Stromal cell of bone marrow (primary cell): ENCODE data around the gene RHBDF1.
"Not testable (repeated sequence)": the region's sequence is repeated elsewhere in the genome, so short reads cannot be mapped to it uniquely, and the experiment has no call there.

Experiments used
- DNase-seq: peaks from one replicate; pipeline ENCODE4 v3.0.0-alpha.2; 2012; ENCODE audit warnings: low read depth

The RHBDF1 gene

DNA sequence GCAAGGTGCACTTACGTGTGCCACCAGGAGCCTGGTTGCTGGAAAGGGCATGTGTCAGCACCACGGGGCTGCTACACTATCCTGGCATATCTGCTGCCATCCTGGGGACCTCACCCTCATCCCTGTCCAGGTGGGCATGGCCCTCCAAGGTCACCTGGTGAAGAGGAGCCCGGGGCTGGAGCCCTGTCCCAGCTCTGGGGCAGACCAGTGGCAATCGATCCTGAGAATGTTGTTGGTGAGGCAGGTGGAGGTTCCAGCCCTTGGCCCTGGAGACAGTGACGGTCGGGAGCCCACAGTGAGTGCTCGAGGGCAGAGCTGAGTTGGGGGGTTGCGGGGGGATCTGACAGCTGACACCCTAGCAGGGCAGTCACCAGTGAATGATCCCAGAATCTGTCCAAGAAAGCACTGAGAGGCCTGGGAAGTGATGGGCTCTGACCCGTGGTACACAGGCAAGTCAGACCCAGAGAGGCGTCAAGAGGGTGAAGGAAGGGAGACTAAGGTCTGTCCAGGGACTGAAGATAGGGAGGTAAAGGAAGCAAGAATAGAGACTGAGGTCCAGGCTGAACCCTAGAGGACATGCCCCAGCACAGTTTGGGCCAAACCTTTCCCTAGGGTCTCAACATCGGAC is 36.6 kb downstream of the RHBDF1 start:
- no peak for DNase-seq

DNA sequence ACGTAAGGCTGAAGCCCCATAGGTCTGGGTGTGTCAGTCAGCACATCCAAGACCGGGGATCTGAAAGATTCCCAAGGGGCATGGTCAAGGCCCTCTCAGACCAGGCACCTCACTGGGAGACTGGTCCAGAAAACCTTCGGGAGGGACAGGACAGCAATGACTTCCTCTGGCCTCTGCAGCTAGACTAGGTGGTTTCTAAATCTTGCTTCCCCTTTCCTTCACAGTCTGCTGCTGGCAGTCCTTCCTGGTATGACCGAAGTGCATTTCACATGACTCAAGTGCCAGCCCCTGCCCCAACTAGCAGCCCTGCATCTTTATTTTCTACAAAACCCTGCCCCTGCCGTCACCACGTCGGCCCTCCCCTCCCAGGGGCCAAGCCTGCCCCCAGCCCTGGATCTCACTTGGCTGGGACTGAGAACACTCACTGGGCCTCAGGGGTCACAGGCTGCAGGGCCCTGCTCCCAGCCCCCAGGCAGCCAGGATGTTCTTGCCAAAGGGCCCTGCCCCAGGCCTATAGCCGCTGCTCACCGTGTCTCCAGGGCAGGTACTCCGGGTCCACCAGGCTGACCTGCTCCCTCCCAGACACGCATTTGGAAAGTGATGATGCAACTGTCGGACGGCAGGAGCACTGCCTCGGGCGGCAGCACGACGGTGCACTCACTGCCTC is 37.3 kb downstream of the RHBDF1 start:
- no peak for DNase-seq

DNA sequence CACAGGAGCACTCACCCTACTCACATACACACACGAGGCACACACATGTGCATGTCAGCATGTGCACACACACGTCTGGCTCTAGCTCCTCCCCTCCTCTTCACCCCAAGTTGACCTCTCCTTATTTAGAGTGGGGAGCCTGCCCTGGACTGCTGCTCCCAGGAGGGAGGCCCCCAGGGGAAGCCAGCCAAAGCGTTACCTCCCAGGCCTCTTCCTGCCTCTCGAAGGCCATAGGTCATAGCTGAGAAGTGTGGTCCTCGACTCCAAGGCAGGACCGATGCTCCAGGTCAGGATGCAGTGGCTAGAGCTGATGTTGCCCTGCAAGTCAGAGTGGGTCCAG is 37.8 kb downstream of the RHBDF1 start:
- no peak for DNase-seq

DNA sequence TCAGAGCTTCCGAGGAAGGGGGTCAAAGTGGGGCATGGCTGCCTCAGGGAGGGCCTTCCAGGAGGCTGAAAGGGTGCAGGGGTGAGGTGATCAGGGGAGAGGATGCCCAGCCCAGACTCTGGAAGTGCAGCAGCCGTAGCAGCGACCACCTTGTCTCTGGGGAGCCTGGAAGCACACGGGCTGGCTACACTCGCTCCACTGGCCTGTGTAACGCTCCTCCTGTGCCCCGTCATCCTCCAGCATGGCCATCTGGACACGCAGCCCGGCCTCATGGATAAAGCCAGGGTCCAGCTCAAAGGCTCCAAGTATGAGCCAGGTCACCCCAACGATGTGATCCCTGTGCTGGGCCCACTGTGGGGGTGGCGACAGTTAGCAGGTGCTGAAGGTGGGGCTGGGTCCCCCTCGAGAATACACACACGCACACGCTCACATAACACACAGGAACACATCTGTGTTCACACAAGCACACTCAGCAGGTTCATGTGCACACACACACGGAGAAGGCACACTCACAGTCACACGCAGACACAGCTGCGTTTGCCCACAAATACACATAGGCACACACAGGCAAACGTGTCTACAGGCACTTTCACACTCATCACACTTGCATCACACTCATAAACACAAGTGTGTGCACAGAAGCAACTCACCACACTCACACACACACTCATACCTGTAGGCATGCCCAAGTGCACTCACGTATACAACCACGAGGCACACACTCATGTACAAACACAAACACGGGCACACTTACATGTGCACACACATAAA is 38.4 kb downstream of the RHBDF1 start:
- no peak for DNase-seq

DNA sequence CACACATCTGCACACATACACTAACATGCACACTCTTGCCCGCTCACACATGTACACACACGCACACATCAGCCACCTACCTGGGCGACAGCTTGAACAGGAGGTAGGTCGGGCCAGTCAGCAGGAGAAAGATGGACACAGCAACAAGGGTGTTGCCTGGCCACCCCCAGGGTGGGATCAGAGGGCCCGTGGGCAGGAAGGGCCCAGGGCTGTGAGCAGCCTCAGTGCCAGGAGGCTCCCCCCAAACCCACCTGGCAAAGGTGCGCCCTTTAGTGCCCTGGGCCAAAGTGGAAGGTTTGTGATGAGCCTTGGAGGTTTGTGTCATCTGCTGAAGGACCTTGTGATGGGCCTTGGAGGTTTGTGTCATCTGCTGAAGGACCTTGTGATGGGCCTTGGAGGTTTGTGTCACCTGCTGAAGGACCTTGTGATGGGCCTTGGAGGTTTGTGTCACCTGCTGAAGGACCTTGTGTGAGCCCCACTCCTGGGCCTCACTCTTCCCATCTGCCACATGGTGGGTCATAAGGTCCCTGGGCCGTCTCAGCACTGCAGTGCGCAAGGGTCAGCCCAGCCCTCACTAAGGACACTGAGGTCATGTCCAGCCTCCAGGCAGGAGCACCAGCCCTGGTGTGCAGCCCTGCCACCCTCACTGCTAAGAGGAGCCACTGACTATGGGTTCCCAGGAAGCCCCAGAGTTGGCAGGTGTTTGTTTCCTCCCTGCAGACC is 39.1 kb downstream of the RHBDF1 start:
- not testable (repeated sequence) for DNase-seq

DNA sequence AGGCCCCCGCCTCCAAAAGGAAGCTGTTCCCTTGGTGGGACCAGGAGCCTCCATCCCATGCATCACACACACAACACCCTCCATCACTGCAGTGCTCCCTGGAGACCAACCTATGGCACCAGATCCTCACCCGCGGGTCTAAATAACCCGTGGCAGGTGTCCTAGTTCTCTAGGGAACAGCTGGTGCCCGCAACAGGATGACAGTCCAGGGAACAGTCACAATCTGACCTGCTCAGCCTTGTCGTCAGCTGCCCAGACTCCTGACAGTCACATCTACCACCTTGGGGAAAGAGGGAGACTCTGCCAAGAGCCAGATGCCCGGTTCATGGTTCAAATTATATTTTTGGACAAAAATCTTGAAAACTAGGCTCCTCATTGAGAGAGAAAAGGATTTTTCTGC is 41.8 kb downstream of the RHBDF1 start:
- DNase-seq: not testable (repeated sequence)

DNA sequence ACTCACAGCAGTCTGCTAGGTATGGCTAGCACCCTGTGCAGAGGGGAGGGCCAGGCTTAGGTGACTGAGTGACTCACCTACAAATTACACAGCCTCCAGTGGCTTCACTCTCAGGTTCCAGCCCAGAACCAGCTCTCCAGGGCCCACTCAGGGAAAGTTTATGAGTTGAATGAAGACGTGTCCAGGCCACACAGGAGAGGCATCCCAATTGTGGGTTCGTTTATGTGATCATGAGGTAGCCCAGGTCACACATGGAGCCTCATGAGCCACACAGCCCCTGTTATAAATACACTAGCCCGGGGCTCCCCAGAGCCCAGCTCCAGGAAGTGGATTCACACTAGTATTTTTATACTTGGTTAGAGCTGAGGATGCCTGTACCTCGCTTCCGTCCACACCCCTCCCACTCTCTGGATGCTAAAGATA is 46.5 kb downstream of the RHBDF1 start:
- DNase-seq: not testable (repeated sequence)

DNA sequence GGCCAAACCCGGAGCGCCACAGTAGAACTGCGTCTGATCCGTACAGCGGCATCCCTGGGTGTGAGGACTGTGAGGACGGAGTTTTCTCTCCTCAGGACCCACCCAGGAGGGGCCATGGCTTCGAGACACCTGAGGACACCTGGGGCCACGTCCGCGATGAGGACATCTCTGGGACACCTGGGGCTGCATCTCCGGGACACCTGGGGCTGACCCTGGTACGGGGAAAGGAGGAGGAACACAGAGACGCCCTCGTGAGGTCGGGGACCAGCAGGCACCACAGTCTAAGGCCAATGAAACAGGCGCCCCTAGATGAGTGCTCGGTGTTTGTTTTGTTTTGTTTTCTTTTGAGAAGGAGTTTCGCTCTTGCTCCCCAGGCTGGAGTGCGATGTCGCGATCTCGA is 48.3 kb downstream of the RHBDF1 start:
- not testable (repeated sequence) for DNase-seq

DNA sequence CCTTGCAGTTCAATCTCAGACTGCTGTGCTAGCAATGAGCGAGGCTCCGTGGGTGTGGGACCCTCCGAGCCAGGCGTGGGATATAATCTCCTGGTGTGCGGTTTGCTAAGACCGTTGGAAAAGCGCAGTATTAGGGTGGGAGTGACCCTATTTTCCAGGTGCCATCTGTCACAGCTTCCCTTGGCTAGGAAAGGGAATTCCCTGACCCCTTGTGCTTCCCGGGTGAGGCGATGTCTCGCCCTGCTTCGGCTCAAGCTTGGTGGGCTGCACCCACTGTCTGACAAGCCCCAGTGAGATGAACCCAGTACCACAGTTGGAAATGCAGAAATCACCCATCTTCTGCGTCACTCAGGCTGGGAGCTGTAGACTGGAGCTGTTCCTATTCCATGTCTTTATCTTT is 51.5 kb downstream of the RHBDF1 start:
- DNase-seq: not testable (repeated sequence)

DNA sequence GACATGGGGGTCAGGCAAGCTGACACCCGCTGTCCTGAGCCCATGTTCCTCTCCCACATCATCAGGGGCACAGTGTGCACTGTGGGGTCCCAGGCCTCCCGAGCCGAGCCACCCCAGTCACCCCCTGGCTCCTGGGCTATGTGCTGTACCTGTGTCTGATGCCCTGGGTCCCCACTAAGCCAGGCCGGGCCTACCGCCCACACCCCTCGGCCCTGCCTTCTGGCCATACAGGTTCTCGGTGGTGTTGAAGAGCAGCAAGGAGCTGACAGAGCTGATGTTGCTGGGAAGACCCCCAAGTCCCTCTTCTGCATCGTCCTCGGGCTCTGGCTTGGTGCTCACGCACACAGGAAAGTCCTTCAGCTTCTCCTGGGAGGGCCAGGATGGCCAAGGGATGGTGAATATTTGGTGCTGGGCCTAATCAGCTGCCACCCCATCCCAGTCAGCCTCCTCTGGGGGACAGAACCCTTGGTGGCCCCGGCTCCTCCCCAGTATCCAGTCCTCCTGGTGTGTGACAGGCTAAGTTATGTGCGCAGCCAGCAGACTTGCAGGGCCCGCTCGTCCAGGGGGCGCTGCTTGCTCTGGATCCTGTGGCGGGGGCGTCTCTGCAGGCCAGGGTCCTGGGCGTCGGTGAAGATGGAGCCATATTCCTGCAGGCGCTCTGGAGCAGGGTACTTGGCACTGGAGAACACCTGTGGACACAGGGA is 55.2 kb downstream of the RHBDF1 start:
- DNase-seq: not testable (repeated sequence)

DNA sequence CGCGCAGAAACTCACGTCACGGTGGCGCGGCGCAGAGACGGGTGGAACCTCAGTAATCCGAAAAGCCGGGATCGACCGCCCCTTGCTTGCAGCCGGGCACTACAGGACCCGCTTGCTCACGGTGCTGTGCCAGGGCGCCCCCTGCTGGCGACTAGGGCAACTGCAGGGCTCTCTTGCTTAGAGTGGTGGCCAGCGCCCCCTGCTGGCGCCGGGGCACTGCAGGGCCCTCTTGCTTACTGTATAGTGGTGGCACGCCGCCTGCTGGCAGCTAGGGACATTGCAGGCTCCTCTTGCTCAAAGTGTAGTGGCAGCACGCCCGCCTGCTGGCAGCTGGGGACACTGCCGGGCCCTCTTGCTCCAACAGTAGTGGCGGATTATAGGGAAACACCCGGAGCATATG is 61.7 kb downstream of the RHBDF1 start:
- not testable (repeated sequence) for DNase-seq

DNA sequence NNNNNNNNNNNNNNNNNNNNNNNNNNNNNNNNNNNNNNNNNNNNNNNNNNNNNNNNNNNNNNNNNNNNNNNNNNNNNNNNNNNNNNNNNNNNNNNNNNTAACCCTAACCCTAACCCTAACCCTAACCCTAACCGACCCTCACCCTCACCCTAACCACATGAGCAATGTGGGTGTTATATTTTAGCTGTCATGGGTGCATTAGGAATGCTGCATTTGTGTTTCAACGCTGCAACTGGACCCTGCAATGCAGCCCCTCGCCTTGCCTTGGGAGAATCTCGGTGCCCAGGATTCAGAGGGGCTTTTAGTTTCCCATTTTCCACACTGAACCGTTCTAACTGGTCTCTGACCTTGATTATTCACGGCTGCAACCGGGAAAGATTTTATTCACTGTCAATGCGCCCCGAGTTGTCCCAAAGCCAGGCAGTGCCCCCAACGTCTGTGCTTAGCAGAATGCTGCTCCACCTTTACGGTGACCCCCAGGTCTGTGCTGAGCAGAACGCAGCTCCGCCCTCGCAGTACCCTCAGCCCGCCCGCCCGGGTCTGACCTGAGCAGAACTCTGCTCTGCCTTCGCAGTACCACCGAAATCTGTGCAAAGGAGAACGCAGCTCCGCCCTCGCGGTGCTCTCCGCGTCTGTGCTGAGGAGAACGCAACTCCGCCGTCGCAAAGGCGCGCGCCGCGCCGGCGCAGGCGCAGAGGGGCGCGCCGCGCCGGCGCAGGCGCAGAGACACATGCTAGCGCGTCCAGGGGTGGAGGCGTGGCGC is 62.3 kb downstream of the RHBDF1 start:
- DNase-seq: no peak
